ENCODE results near the gene BBS10. TPM values are rescaled to one million over a fixed set of nuclear protein-coding genes. Genes with fewer than 3 reads are reported as not detected.
A peak's percentile ranks its signal among the peaks of the same experiment; 100 is the strongest.

BBS10 gene
- total RNA-seq, 2 experiments from 2014 or later: 3.7 to 3.9 TPM

- Mint-ChIP-seq H3K4me3 (peak overlapping the region; percentile 95), H3K9me3 (no peaks in the 10 kb centered on the region), H3K4me1 (ENCODE audit: low read depth) (peaks cover 22% of the 10 kb centered on the region), H3K27ac (peak overlapping the region; percentile 92), H3K27me3 (no peaks in the 10 kb centered on the region), H3K36me3 (ENCODE audit: low read depth) (no peaks in the 10 kb centered on the region)
- DNase-seq (peak; percentile 26), ATAC-seq (no peak)
- TF ChIP-seq, protein P1, sequence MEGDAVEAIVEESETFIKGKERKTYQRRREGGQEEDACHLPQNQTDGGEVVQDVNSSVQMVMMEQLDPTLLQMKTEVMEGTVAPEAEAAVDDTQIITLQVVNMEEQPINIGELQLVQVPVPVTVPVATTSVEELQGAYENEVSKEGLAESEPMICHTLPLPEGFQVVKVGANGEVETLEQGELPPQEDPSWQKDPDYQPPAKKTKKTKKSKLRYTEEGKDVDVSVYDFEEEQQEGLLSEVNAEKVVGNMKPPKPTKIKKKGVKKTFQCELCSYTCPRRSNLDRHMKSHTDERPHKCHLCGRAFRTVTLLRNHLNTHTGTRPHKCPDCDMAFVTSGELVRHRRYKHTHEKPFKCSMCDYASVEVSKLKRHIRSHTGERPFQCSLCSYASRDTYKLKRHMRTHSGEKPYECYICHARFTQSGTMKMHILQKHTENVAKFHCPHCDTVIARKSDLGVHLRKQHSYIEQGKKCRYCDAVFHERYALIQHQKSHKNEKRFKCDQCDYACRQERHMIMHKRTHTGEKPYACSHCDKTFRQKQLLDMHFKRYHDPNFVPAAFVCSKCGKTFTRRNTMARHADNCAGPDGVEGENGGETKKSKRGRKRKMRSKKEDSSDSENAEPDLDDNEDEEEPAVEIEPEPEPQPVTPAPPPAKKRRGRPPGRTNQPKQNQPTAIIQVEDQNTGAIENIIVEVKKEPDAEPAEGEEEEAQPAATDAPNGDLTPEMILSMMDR (IDR thresholded peaks at IDR 0.05): peak; percentile 13
- CTCF ChIA-PET: interaction anchor here (0.7 to 2.4 kb wide), 10 partner anchors 10 to 862 kb away, joined by 3 to 14 read pairs (median 4); partner anchors contain the start of gene KRR1
- POLR2A ChIA-PET: interaction anchor here (1.2 to 1.3 kb wide), 2 partner anchors 10 to 170 kb away, joined by 3 read pairs; no protein-coding TSS in a partner anchor
- intact Hi-C loops (cut with micrococcal nuclease): loop anchor here (2.0 kb wide), 1 partner anchor 264 kb away; no protein-coding TSS in a partner anchor
These were observed 1.3 kb downstream of the BBS10 start for GRCh38 chr12:76346798-76347420.

DNA sequence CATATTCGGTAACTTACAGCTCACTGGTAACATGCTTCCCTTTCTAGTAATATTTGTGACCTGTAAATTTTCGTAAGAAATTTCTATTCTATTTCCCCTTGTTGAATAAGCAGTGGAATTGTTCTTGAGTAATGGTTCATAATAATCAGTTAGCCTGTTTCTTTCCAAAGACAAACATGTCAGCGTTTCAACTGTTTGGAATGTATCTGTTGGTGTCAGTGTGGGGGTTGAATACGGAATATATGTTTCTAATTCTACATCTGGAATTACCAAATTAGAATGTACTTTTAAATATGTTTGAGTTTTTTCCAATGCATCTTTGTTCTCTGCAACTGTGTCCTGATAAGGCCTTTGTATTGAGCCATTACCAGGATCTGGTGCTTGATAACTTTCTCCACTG, 2.0 kb downstream of the BBS10 start:
- ATAC-seq (no peak), DNase-seq (no peak)
- CTCF ChIA-PET: interaction anchor here (0.8 to 1.6 kb wide), 4 partner anchors 79 to 266 kb away, joined by 3 read pairs; no protein-coding TSS in a partner anchor
- intact Hi-C loops (cut with micrococcal nuclease): loop anchor here (2.0 kb wide), 1 partner anchor 263 kb away; no protein-coding TSS in a partner anchor
- TF ChIP-seq, protein P1 (IDR thresholded peaks at IDR 0.05): no peak
- peaks cover 22% of the 10 kb centered on the region for H3K4me1 Mint-ChIP-seq (ENCODE audit: low read depth)
- no peaks in the 10 kb centered on the region for H3K9me3 Mint-ChIP-seq
- no peak overlapping the region for H3K27ac Mint-ChIP-seq
- no peaks in the 10 kb centered on the region for H3K36me3 Mint-ChIP-seq (ENCODE audit: low read depth)
- H3K4me3 Mint-ChIP-seq: no peak overlapping the region
- POLR2A ChIA-PET: no interaction called here
- H3K27me3 Mint-ChIP-seq: no peaks in the 10 kb centered on the region

DNA sequence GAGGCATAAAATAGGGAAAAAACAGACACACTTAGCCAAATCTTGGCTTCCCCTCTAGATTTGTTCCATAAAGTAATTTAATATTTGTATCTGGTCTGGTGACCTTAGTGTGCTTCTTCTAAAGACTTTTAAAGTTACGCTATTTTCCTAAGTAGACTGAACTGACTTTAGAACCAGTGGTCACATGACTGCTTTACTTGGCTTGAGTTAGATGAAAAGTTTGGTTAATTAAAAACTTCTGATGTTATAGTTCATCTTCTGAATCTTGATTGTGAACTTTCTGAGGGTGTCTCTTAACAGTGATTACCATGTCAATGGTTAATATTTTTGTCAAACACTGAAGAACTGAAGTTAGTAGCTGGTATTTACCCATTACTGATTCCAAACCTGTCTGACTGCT, 2.6 kb downstream of the BBS10 start:
- Mint-ChIP-seq H3K36me3 (ENCODE audit: low read depth) (no peaks in the 10 kb centered on the region), H3K9me3 (no peaks in the 10 kb centered on the region), H3K4me1 (ENCODE audit: low read depth) (peaks cover 22% of the 10 kb centered on the region), H3K27ac (no peak overlapping the region), H3K4me3 (no peak overlapping the region), H3K27me3 (no peaks in the 10 kb centered on the region)
- DNase-seq (no peak), ATAC-seq (no peak)
- ChIA-PET CTCF (interaction anchor here (0.8 to 1.6 kb wide), 4 partner anchors 78 to 265 kb away, joined by 3 read pairs; no protein-coding TSS in a partner anchor), POLR2A (interaction anchor here (1.3 kb wide), 1 partner anchor 262 kb away, joined by 4 read pairs; no protein-coding TSS in a partner anchor)
- intact Hi-C loops (cut with micrococcal nuclease): no loop called here
- TF ChIP-seq, protein P1 (IDR thresholded peaks at IDR 0.05): no peak

DNA sequence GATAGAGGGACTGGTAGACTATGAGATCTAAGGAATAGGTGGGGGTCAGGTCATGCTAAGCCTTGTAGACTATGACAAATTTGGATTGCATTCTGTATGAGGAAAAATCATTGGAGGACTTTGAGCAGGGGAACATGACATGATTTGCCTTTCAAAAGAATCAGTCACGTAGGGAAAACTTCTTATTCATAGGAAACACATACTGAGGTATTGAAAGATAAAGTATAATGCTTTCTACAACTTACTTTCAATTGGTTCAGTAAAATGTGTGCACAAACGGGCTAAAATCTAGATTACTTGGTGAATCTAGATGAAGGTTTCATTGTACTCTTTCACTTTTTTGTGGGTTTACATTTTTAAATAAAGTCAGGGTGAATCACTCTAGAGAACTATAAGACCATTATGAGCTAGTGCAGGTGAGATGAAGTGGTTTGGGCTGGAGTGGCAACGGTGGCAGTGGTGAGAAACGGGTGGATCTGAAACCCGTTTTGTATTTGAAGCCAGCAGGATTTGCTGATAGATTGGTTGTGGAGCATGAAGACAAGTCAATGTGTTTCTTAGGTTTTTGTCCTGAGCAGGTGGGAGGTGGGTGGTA, 6.7 kb downstream of the BBS10 start:
- ChIA-PET CTCF (no interaction called here), POLR2A (interaction anchor here (1.2 kb wide), 1 partner anchor 257 kb away, joined by 5 read pairs; the partner anchor contains the start of gene NAP1L1)
- TF ChIP-seq, protein P1 (IDR thresholded peaks at IDR 0.05): no peak
- intact Hi-C loops (cut with micrococcal nuclease): no loop called here
- no peaks in the 10 kb centered on the region for H3K9me3 Mint-ChIP-seq
- no peak overlapping the region for H3K4me3 Mint-ChIP-seq
- peaks cover 7% of the 10 kb centered on the region for H3K4me1 Mint-ChIP-seq (ENCODE audit: low read depth)
- no peak overlapping the region for H3K27ac Mint-ChIP-seq
- H3K36me3 Mint-ChIP-seq (ENCODE audit: low read depth): no peaks in the 10 kb centered on the region
- DNase-seq: no peak
- no peaks in the 10 kb centered on the region for H3K27me3 Mint-ChIP-seq
- ATAC-seq: no peak

Measured in activated CD8-positive, alpha-beta T cell treated with anti-CD3 and anti-CD28 coated beads for 36 hours (primary cell).